B cell (primary cell): ENCODE measurements around the gene PIK3IP1.

Source experiments
- EZH2 ChIP-seq: IDR thresholded peaks from 2 replicates; pipeline ENCODE4 v1.6.1; 2012; ENCODE audit warnings: borderline replicate concordance, low read depth, mild to moderate bottlenecking, moderate library complexity, low read length; ENCODE audit not compliant: insufficient read depth, poor library complexity, severe bottlenecking
- TF ChIP-seq, protein P1 (sequence below): fragments of 200-600 bp; IDR thresholded peaks from one replicate; pipeline ENCODE4 v1.8.0; 2022; ENCODE audit warnings: antibody characterized with exemption, mild to moderate bottlenecking

DNA sequence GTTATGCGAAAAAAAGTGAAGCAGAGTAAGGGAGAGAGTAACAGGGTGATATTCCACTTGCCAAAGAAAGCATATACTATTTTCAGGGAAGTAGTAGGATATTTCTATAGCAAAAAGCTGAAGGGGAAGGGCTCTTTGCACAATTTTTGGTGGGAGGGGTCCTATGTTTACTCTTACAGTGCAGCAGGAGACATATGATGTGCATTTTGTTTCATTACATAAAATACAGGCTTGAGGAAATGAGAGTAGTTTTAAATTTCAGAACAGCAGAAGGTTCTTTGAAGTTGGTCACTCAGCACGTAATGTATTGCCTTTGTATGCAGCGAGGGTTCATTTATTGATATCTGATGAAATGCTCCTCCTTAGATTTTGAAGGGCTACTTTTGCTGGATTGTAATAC lies 3.1 kb upstream of the PIK3IP1 start:
- TF ChIP-seq, protein P1, sequence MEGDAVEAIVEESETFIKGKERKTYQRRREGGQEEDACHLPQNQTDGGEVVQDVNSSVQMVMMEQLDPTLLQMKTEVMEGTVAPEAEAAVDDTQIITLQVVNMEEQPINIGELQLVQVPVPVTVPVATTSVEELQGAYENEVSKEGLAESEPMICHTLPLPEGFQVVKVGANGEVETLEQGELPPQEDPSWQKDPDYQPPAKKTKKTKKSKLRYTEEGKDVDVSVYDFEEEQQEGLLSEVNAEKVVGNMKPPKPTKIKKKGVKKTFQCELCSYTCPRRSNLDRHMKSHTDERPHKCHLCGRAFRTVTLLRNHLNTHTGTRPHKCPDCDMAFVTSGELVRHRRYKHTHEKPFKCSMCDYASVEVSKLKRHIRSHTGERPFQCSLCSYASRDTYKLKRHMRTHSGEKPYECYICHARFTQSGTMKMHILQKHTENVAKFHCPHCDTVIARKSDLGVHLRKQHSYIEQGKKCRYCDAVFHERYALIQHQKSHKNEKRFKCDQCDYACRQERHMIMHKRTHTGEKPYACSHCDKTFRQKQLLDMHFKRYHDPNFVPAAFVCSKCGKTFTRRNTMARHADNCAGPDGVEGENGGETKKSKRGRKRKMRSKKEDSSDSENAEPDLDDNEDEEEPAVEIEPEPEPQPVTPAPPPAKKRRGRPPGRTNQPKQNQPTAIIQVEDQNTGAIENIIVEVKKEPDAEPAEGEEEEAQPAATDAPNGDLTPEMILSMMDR = no peak
- TF ChIP-seq EZH2 = no peak
